ENCODE data around the gene PRKACG.

Gene PRKACG

GRCh38 chr9:68973619-68974018, 40.3 kb downstream of the PRKACG start:
- Histone ChIP-seq H3K4me3 (no peak overlapping the region), H3K36me3 (ENCODE audit: insufficient read depth, low read length) (no peaks in the 10 kb centered on the region), H3K9me3 (ENCODE audit: low read depth, low read length) (no peaks in the 10 kb centered on the region), H3K9ac (ENCODE audit: insufficient read length) (no peak overlapping the region), H3K27ac (no peak overlapping the region)
- no peak for DNase-seq (ENCODE audit: low read depth, low spot score)
- TF ChIP-seq POLR2AphosphoS5 (IDR thresholded peaks at IDR 0.05; ENCODE audit: borderline replicate concordance, low read depth, low read length) (no peak), EZH2 (IDR thresholded peaks at IDR 0.05) (no peak), FOXP2 (optimal IDR thresholded peaks at IDR 0.05; ENCODE audit: control extremely low read depth, extremely low read length, insufficient read depth) (no peak)

- Histone ChIP-seq H3K9me3 (ENCODE audit: low read depth, low read length) (no peaks in the 10 kb centered on the region), H3K9ac (ENCODE audit: insufficient read length) (no peak overlapping the region), H3K36me3 (ENCODE audit: insufficient read depth, low read length) (no peaks in the 10 kb centered on the region), H3K27ac (no peak overlapping the region), H3K4me3 (no peak overlapping the region)
- no peak for TF ChIP-seq EZH2 (IDR thresholded peaks at IDR 0.05)
- TF ChIP-seq POLR2AphosphoS5 (IDR thresholded peaks at IDR 0.05; ENCODE audit: borderline replicate concordance, low read depth, low read length) = no peak
- TF ChIP-seq FOXP2 (optimal IDR thresholded peaks at IDR 0.05; ENCODE audit: control extremely low read depth, extremely low read length, insufficient read depth) = no peak
- DNase-seq (ENCODE audit: low read depth, low spot score) = no peak
Measured at GRCh38 chr9:68970151-68970550, 43.8 kb downstream of the PRKACG start.

- no peak overlapping the region for H3K27ac ChIP-seq
- H3K9me3 ChIP-seq (ENCODE audit: low read depth, low read length) = no peaks in the 10 kb centered on the region
- no peaks in the 10 kb centered on the region for H3K36me3 ChIP-seq (ENCODE audit: insufficient read depth, low read length)
- no peak overlapping the region for H3K4me3 ChIP-seq
- no peak overlapping the region for H3K9ac ChIP-seq (ENCODE audit: insufficient read length)
- no peak for DNase-seq (ENCODE audit: low read depth, low spot score)
- TF ChIP-seq POLR2AphosphoS5 (IDR thresholded peaks at IDR 0.05; ENCODE audit: borderline replicate concordance, low read depth, low read length) (no peak), EZH2 (IDR thresholded peaks at IDR 0.05) (no peak), FOXP2 (optimal IDR thresholded peaks at IDR 0.05; ENCODE audit: control extremely low read depth, extremely low read length, insufficient read depth) (no peak)
Measured at GRCh38 chr9:68969538-68969937, 44.4 kb downstream of the PRKACG start.

DNA sequence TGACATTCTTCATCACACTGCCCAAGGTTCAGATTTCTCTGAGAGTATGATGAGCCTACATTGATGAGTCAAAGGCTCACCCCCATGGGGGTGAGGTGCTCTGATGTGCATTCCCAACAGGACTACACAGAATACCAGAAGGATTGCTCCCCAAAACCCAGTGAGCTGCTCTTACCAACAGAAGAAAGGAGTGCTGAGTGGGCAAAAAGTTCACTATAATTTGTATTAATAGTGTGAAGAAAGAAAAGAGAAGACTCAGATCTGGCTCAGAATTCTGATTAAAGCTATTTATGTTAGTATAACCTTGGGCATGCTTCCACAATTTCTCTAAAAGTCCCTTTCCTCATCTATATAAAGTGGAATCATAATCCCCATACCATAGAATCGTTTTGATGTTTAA, 46.1 kb downstream of the PRKACG start:
- TF ChIP-seq EZH2 (IDR thresholded peaks at IDR 0.05) = no peak
- no peak for TF ChIP-seq POLR2AphosphoS5 (IDR thresholded peaks at IDR 0.05; ENCODE audit: borderline replicate concordance, low read depth, low read length)
- H3K36me3 ChIP-seq (ENCODE audit: insufficient read depth, low read length) = no peaks in the 10 kb centered on the region
- no peaks in the 10 kb centered on the region for H3K9me3 ChIP-seq (ENCODE audit: low read depth, low read length)
- DNase-seq (ENCODE audit: low read depth, low spot score) = no peak
- no peak overlapping the region for H3K4me3 ChIP-seq
- H3K27ac ChIP-seq = no peak overlapping the region
- no peak overlapping the region for H3K9ac ChIP-seq (ENCODE audit: insufficient read length)

DNA sequence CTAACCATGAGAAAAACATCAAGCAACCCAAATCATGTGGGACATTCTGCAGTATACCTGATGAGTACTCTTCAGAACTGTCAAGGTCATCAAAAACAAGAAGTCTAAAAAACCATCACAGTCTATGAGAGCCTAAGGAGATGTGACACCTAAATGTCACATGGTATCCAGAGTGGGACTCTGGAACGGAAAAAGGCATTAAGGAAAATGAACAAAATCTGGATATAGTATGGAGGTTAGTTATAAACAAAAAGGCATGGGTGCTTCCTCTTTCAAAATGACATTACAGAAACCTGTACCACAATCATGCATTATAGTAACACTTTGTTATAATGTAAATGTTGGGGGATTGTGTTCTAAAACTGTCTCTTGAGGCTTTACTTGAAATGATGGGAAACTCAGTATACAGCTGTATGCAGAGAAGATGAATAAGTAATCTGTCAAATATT, 47.4 kb downstream of the PRKACG start:
- Histone ChIP-seq H3K9ac (ENCODE audit: insufficient read length) (no peak overlapping the region), H3K9me3 (ENCODE audit: low read depth, low read length) (no peaks in the 10 kb centered on the region), H3K4me3 (no peak overlapping the region), H3K27ac (no peak overlapping the region), H3K36me3 (ENCODE audit: insufficient read depth, low read length) (no peaks in the 10 kb centered on the region)
- TF ChIP-seq FOXP2 (optimal IDR thresholded peaks at IDR 0.05; ENCODE audit: control extremely low read depth, extremely low read length, insufficient read depth) = no peak
- no peak for TF ChIP-seq EZH2 (IDR thresholded peaks at IDR 0.05)
- no peak for TF ChIP-seq POLR2AphosphoS5 (IDR thresholded peaks at IDR 0.05; ENCODE audit: borderline replicate concordance, low read depth, low read length)
- no peak for DNase-seq (ENCODE audit: low read depth, low spot score)

DNA sequence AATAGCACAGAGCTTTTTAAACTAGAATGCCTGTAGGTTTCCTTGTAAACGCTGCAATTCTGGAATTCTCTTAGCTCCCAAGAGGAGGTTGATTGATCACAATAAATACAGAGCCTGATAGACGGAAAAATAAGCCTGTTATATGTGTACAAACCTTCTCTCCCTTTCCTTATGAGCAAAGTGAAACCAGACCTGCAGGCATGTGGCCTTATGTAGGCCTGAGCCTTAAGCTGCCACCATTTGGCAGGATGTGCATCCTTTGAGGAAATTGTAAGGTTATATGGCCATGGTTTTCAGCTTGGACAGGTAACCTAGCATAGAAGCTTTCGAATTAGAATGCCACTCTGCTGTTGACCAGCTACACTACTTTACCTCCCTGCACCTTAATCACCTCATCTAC, 49.1 kb downstream of the PRKACG start:
- Histone ChIP-seq H3K4me3 (no peak overlapping the region), H3K36me3 (ENCODE audit: insufficient read depth, low read length) (no peaks in the 10 kb centered on the region), H3K27ac (no peak overlapping the region), H3K9me3 (ENCODE audit: low read depth, low read length) (no peaks in the 10 kb centered on the region), H3K9ac (ENCODE audit: insufficient read length) (no peak overlapping the region)
- DNase-seq (ENCODE audit: low read depth, low spot score) = no peak
- TF ChIP-seq EZH2 (IDR thresholded peaks at IDR 0.05) (no peak), FOXP2 (optimal IDR thresholded peaks at IDR 0.05; ENCODE audit: control extremely low read depth, extremely low read length, insufficient read depth) (no peak), POLR2AphosphoS5 (IDR thresholded peaks at IDR 0.05; ENCODE audit: borderline replicate concordance, low read depth, low read length) (no peak)

- Histone ChIP-seq H3K9ac (ENCODE audit: insufficient read length) (no peak overlapping the region), H3K27ac (no peak overlapping the region), H3K4me3 (no peak overlapping the region), H3K9me3 (ENCODE audit: low read depth, low read length) (no peaks in the 10 kb centered on the region), H3K36me3 (ENCODE audit: insufficient read depth, low read length) (no peaks in the 10 kb centered on the region)
- DNase-seq (ENCODE audit: low read depth, low spot score) = no peak
- TF ChIP-seq EZH2 (IDR thresholded peaks at IDR 0.05) = no peak
- TF ChIP-seq POLR2AphosphoS5 (IDR thresholded peaks at IDR 0.05; ENCODE audit: borderline replicate concordance, low read depth, low read length) = no peak
- no peak for TF ChIP-seq FOXP2 (optimal IDR thresholded peaks at IDR 0.05; ENCODE audit: control extremely low read depth, extremely low read length, insufficient read depth)
Measured at GRCh38 chr9:68964102-68964541, 49.8 kb downstream of the PRKACG start.

DNA sequence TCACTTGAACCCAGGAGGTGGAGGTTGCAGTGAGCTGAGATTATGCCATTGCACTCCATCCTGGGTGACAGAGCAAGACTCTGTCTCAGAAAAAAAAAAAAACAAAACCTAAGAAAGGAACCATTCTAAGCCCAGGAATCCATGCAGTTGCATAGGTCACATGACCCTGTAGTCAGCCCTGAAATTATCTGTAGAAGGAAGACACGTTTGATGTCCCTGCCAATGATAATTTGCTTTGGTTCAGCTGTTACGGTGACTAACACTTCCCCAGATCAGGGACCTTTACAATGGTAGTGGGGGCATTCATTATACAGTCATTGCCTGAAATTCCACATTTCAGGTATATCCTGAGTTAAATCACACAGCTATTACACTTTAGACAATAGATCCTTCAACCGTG, 50.5 kb downstream of the PRKACG start:
- TF ChIP-seq POLR2AphosphoS5 (IDR thresholded peaks at IDR 0.05; ENCODE audit: borderline replicate concordance, low read depth, low read length) (no peak), FOXP2 (optimal IDR thresholded peaks at IDR 0.05; ENCODE audit: control extremely low read depth, extremely low read length, insufficient read depth) (no peak), EZH2 (IDR thresholded peaks at IDR 0.05) (no peak)
- H3K4me3 ChIP-seq = no peak overlapping the region
- no peak for DNase-seq (ENCODE audit: low read depth, low spot score)
- H3K9me3 ChIP-seq (ENCODE audit: low read depth, low read length) = no peaks in the 10 kb centered on the region
- no peak overlapping the region for H3K9ac ChIP-seq (ENCODE audit: insufficient read length)
- H3K27ac ChIP-seq = no peak overlapping the region
- H3K36me3 ChIP-seq (ENCODE audit: insufficient read depth, low read length) = no peaks in the 10 kb centered on the region

Measured in SK-N-MC (cell line).